HG03139 (cell line): ENCODE results near the gene GJA9.
"Not testable (repeated sequence)": the region's sequence is repeated elsewhere in the genome, so short reads cannot be mapped to it uniquely, and the experiment has no call there.

Source experiments
- ATAC-seq: cut with Tn5 transposase; IDR thresholded peaks from one replicate; pipeline ENCODE4 v1.9.1; 2021; ENCODE audit not compliant: unreplicated experiment

The GJA9 gene

GRCh38 chr1:38875811-38876210, 5.6 kb downstream of the GJA9 start:
- ATAC-seq = no peak

- peak; percentile 98 for ATAC-seq
Observed at GRCh38 chr1:38873027-38873969, 8.1 kb downstream of the GJA9 start, which contains the start of gene MYCBP. Gene MYCBP, minus strand, starts transcription at chr1:38873348. Its CDS starts 43 bp downstream, at chr1:38873305.

GRCh38 chr1:38872401-38873026, 8.9 kb downstream of the GJA9 start:
- ATAC-seq = peak; percentile 12

GRCh38 chr1:38870996-38871395, 10.4 kb downstream of the GJA9 start:
- ATAC-seq = no peak

- ATAC-seq = no peak
Observed at GRCh38 chr1:38867208-38867607, 14.2 kb downstream of the GJA9 start.

- no peak for ATAC-seq
Observed at GRCh38 chr1:38865112-38865715, 16.2 kb downstream of the GJA9 start.

GRCh38 chr1:38860454-38860795, 21.0 kb downstream of the GJA9 start:
- ATAC-seq = no peak

GRCh38 chr1:38859561-38860453, 21.6 kb downstream of the GJA9 start, which contains the start of gene RRAGC:
Gene RRAGC, minus strand, starts transcription at chr1:38859772. Its CDS starts 126 bp downstream, at chr1:38859646.
- ATAC-seq = peak; percentile 94

- ATAC-seq = peak; percentile 27
Observed at GRCh38 chr1:38858833-38859560, 22.4 kb downstream of the GJA9 start.

GRCh38 chr1:38852780-38853179, 28.6 kb downstream of the GJA9 start:
- no peak for ATAC-seq

GRCh38 chr1:38848071-38848470, 33.3 kb downstream of the GJA9 start:
- ATAC-seq = no peak

GRCh38 chr1:38846210-38846609, 35.2 kb downstream of the GJA9 start:
- no peak for ATAC-seq

GRCh38 chr1:38845088-38845487, 36.3 kb downstream of the GJA9 start:
- ATAC-seq = not testable (repeated sequence)

GRCh38 chr1:38840281-38840680, 41.1 kb downstream of the GJA9 start:
- ATAC-seq = no peak

- no peak for ATAC-seq
Observed at GRCh38 chr1:38839363-38839762, 42.0 kb downstream of the GJA9 start.

GRCh38 chr1:38836316-38836715, 45.1 kb downstream of the GJA9 start:
- ATAC-seq = not testable (repeated sequence)

GRCh38 chr1:38834937-38835827, 46.2 kb downstream of the GJA9 start:
- peak; percentile 63 for ATAC-seq

- no peak for ATAC-seq
Observed at GRCh38 chr1:38834221-38834782, 47.1 kb downstream of the GJA9 start.

- ATAC-seq = no peak
Observed at GRCh38 chr1:38833146-38833545, 48.2 kb downstream of the GJA9 start.
